Right ventricle myocardium superior (tissue), 1 donor: ENCODE measurements around the gene OSBPL10. TPM values are rescaled to one million over a fixed set of nuclear protein-coding genes. Genes with fewer than 3 reads are reported as not detected.

ENCODE experiments used
- total RNA-seq: library from RNA; stranded (reverse); fragmentation: NEBNext Ultra II Directional; extraction: Animal tissue kit (Norgen Biotek cat#: 25700); gene quantifications from one replicate; pipeline ENCODE4 v1.2.1, GENCODE V29; 2021
- donor health status: DM: no; HTN: yes; CAD: no; lungs with severe emphysema.

Gene OSBPL10
- total RNA-seq, 1 donor from 2014 or later: 5.1 TPM

Other genes with a start within 250 kb of the OSBPL10 start
- 0.08 TPM for gene ZNF860, start 488 bp upstream of the OSBPL10 start, total RNA-seq
- gene GPD1L, start 125.4 kb upstream of the OSBPL10 start, total RNA-seq: 273 TPM